Measurements from ENCODE around the gene YAF2. TPM values are rescaled to one million over a fixed set of nuclear protein-coding genes. Genes with fewer than 3 reads are reported as not detected.

YAF2 gene
- total RNA-seq, 2 donors from 2014 or later: 19.4 to 27.3 TPM

DNA sequence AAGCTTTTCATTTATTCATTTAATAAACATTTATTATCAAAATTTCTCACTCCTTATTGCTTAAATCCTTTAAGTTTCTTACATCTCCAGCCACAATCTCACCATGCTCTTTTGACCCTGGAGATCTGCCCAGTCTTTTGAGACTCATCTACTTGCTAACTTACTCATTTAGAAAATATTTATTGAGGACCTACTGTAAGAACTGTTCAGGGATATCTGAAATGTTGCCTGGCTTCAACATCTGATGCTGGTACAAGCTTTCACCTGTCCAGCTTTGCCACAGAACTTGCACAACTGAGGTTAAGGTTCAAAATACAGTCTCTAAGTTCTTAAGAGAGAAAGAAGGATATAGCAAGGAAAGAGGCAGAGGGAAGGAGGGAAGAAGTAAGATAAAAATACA, 75.9 kb downstream of the YAF2 start:
- no peak overlapping the region for H3K27ac Mint-ChIP-seq
- TF ChIP-seq CTCF (conservative IDR thresholded peaks at IDR 0.05): no peak
- Histone ChIP-seq H3K4me3 (ENCODE audit: low read length) (no peak overlapping the region), H3K4me1 (ENCODE audit: control insufficient read depth, insufficient read depth, low read length) (no peaks in the 10 kb centered on the region), H3K36me3 (ENCODE audit: control insufficient read depth, insufficient read depth, low read length) (peaks cover 25% of the 10 kb centered on the region), H3K27me3 (ENCODE audit: control insufficient read depth, insufficient read depth, low read length, poor library complexity, severe bottlenecking) (no peaks in the 10 kb centered on the region), H3K9me3 (ENCODE audit: control insufficient read depth, low read length) (no peaks in the 10 kb centered on the region), H3K9ac (ENCODE audit: extremely low read depth, low read length, poor library complexity, severe bottlenecking) (no peak overlapping the region), H3K27ac (ENCODE audit: low read depth, low read length) (no peak overlapping the region)
- H3K36me3 Mint-ChIP-seq (ENCODE audit: low read depth): peaks cover 5% of the 10 kb centered on the region
- H3K4me3 Mint-ChIP-seq: no peak overlapping the region
- no peaks in the 10 kb centered on the region for H3K9me3 Mint-ChIP-seq
- no peaks in the 10 kb centered on the region for H3K27me3 Mint-ChIP-seq (ENCODE audit: insufficient read depth)
- peaks cover 2% of the 10 kb centered on the region for H3K4me1 Mint-ChIP-seq
- DNase-seq: no peak

DNA sequence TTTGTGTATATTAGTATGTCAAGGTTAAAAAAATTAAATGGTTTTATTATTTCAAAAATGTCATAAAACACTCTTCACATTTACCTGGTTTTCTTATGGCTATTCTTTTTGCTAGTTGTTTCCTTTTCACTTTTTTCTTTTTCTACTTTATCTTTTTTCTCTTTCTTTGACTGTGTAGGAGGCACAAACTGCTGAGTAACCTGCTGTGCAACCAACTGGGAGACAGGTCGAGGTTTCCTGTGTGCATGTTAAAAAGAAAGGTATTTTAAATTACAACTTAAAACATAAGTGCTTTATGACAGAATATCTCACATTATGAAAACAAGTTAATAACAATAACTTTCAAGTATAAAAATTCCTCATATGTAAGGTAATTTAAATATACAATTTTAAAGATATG, 76.5 kb downstream of the YAF2 start:
- no peak overlapping the region for H3K9ac ChIP-seq (ENCODE audit: extremely low read depth, low read length, poor library complexity, severe bottlenecking)
- no peaks in the 10 kb centered on the region for H3K9me3 Mint-ChIP-seq
- no peak for DNase-seq
- H3K27ac Mint-ChIP-seq: no peak overlapping the region
- no peak overlapping the region for H3K4me3 ChIP-seq (ENCODE audit: low read length)
- no peak overlapping the region for H3K4me3 Mint-ChIP-seq
- peaks cover 5% of the 10 kb centered on the region for H3K36me3 Mint-ChIP-seq (ENCODE audit: low read depth)
- H3K4me1 Mint-ChIP-seq: peaks cover 4% of the 10 kb centered on the region
- TF ChIP-seq CTCF (conservative IDR thresholded peaks at IDR 0.05): no peak
- H3K9me3 ChIP-seq (ENCODE audit: control insufficient read depth, low read length): no peaks in the 10 kb centered on the region
- H3K4me1 ChIP-seq (ENCODE audit: control insufficient read depth, insufficient read depth, low read length): no peaks in the 10 kb centered on the region
- H3K27me3 ChIP-seq (ENCODE audit: control insufficient read depth, insufficient read depth, low read length, poor library complexity, severe bottlenecking): no peaks in the 10 kb centered on the region
- H3K27me3 Mint-ChIP-seq (ENCODE audit: insufficient read depth): no peaks in the 10 kb centered on the region
- WGBS, 2 experiments (ENCODE audit: insufficient coverage in 1 of 2, insufficient read length in 1 of 2): no CpG with 5 or more reads among the region's 1 CpG
- H3K27ac ChIP-seq (ENCODE audit: low read depth, low read length): no peak overlapping the region
- peaks cover 25% of the 10 kb centered on the region for H3K36me3 ChIP-seq (ENCODE audit: control insufficient read depth, insufficient read depth, low read length)

DNA sequence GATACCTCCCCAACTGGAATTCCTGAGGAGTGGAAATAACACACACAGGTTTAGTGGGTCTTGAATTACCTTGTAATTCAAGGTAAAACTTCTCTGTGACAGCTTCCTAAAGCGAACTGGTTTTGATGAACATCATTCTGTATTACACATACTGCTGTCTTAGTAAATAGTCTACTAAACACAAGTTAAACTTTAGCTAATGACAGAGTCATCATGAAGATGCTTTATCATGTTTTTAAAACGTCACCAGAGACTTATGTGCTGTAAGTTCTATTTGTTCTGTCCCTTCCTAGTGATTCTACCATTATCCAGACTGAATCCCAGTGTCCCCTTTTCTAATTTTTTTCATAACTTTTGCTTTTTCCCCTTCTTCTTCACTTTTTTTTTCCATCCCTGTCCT, 81.8 kb downstream of the YAF2 start:
- Mint-ChIP-seq H3K36me3 (ENCODE audit: low read depth) (peaks cover 5% of the 10 kb centered on the region), H3K27me3 (ENCODE audit: insufficient read depth) (no peaks in the 10 kb centered on the region), H3K4me1 (peaks cover 4% of the 10 kb centered on the region), H3K9me3 (no peaks in the 10 kb centered on the region), H3K27ac (no peak overlapping the region), H3K4me3 (no peak overlapping the region)
- 94 to 97% methylated on average over 2 of the region's 2 CpGs for WGBS, 2 experiments (ENCODE audit: insufficient coverage in 1 of 2, insufficient read length in 1 of 2)
- H3K9ac ChIP-seq (ENCODE audit: extremely low read depth, low read length, poor library complexity, severe bottlenecking): no peak overlapping the region
- TF ChIP-seq CTCF (conservative IDR thresholded peaks at IDR 0.05): no peak
- no peaks in the 10 kb centered on the region for H3K4me1 ChIP-seq (ENCODE audit: control insufficient read depth, insufficient read depth, low read length)
- no peak overlapping the region for H3K27ac ChIP-seq (ENCODE audit: low read depth, low read length)
- H3K4me3 ChIP-seq (ENCODE audit: low read length): no peak overlapping the region
- H3K9me3 ChIP-seq (ENCODE audit: control insufficient read depth, low read length): no peaks in the 10 kb centered on the region
- no peaks in the 10 kb centered on the region for H3K27me3 ChIP-seq (ENCODE audit: control insufficient read depth, insufficient read depth, low read length, poor library complexity, severe bottlenecking)
- no peak for DNase-seq
- H3K36me3 ChIP-seq (ENCODE audit: control insufficient read depth, insufficient read depth, low read length): peaks cover 25% of the 10 kb centered on the region

Data from endodermal cell (in vitro differentiated cells).